Anterior cingulate cortex (tissue), 58 donors: ENCODE data around the gene P2RY14.

Experiments
- DNase-seq, 58 donors: peaks; one replicate each; lab custom pipeline; 2025; lab: John Stamatoyannopoulos, UW

The P2RY14 gene

GRCh38 chr3:151196434-151196833, 81.9 kb downstream of the P2RY14 start:
- no peak for DNase-seq

GRCh38 chr3:151195826-151196225, 82.5 kb downstream of the P2RY14 start:
- DNase-seq = no peak

DNA sequence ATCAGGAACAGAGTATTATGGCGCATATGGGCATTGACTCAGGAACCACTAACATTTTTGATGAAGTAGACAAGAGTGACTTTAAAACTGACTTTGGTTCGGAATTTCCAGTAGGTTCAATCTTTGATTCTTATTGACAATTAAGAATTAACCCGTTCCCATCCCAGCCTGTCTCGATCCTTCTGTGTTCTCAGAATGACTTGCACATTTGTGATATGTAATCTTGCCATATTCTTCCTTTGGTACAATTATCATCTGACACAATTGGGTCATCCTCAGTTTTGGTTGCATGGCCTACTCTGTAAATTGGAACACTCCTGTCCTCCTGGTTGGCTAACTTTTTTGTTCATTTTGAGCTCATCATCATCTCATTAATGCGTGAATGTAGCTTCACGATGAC, 85.8 kb downstream of the P2RY14 start:
- no peak for DNase-seq

DNA sequence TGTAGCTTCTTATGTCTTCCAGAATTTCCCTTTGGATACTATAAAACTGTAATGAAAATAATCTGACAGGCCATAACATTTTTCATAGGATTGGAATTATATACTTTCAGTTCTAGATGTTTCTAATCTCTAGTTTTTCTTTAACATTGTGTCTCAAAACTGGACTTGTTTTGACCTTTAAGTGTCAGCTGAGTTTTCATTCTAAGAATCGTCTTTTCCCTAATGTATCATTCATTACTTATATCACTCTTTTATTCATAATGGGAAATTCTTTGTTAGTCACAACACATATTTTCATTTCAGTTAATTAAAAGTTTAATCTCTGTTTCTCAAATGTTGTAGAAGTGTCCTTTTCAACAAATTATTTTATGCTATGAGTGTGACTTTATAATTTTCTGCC, 87.2 kb downstream of the P2RY14 start:
- DNase-seq = no peak

DNA sequence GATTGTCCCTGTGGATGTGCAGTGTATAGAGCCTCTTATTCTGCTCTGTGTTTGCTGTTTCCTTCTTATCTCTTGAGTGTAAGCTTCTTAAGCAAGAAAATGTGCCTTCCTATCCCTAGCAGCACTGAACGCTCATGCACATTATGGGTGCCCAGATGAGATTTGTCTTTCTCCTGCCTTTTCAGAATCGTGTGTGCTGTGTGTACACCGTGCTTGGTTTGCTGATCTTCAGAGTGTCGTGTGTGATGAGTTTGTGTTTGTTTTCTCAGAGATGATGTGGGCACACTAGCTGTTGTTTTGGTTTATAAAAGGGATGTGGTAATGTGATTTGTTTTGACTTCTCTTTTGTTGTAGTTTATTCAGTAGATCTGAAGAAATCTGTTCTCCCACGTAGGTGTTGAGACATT, 95.1 kb downstream of the P2RY14 start:
- DNase-seq = no peak

GRCh38 chr3:151182349-151183079, 95.8 kb downstream of the P2RY14 start:
- DNase-seq = no peak

DNA sequence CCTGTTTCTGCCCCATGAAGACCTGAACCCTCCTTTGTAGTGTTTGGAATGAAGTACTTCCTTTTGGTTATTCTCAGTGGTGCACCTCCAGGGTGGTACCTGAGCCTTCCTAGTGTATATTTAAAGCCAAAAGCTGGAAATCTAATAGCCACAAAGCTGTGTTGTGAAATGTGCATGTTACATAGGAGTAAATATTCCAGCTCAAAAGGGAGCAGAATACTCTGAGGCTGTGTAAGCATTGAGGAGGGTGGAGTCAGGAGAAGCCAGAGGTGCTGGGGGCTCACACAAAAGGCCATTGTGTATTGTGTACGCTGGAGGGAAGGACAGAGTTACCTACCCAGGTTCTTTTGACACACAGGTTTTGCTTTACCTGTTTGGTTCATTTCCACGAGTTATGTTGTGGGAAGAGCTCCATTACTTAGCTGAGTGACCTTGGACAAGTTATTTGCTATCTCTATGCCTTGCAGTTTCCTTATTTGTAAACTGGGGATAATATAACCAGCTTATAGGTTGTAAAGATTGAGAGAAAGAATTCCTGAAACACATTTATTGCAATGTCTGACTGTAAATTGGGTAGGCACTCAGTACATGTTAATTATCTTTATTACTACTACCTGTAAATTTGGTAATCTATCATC, 100.0 kb downstream of the P2RY14 start:
- no peak for DNase-seq

DNA sequence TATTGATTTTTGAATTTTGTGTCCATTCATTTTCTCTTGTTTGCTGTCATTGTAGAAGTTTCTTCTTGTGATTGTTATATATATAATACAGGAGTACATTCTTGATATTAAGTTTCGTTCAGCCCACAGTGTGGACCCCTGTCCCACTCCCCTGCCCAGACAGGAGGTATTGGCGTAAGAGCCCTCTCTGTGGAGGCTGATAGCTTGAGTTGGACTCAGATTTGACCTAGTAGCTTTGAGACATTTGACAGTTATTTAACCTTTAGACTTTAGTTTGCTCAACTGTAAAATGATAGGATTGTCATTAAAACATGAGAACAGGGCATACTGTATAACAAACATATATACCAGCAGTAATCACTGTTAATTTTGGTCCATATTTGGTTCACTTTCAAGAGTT, 102.4 kb downstream of the P2RY14 start:
- no peak for DNase-seq

- DNase-seq = no peak
These were observed 104.0 kb downstream of the P2RY14 start for GRCh38 chr3:151174351-151174750.

GRCh38 chr3:151171145-151171757, 107.1 kb downstream of the P2RY14 start:
- peak in 1 of 58 donors; percentile 30 for DNase-seq

DNA sequence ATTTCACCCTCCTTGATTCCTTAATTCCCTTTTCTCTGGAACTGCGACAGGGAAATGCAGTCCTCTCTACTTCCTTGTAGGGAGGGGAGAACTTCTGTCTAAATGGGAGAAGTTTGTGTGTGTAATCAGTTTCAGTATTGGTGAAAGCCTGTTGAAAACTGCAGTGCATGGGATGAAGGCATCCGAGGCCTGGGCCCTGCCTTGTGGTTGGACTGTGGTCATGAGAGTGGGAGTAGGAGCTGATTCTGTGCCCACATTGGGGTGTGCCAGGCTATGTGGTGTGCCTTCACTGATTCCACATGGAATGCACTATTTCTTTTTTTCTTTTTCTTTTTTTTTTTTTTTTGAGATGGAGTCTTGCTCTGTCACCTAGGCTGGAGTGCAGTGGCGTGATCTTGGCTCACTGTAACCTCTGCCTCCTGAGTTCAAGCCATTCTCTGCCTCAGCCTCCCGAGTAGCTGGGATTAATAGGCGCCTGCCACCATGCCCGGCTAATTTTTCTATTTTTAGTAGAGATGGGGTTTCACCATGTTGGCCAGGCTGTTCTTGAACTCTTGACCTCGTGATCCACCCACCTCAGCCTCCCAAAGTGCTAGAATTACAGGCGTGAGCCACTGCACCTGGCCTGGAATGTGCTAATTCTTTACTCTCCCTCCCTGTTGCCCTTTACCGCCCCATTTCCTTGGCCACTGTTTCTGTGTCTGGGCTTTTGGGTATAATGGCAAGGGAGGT, 108.2 kb downstream of the P2RY14 start:
- DNase-seq = peak in 13 of 58 donors; percentile 2 to 42 (median 11)

DNA sequence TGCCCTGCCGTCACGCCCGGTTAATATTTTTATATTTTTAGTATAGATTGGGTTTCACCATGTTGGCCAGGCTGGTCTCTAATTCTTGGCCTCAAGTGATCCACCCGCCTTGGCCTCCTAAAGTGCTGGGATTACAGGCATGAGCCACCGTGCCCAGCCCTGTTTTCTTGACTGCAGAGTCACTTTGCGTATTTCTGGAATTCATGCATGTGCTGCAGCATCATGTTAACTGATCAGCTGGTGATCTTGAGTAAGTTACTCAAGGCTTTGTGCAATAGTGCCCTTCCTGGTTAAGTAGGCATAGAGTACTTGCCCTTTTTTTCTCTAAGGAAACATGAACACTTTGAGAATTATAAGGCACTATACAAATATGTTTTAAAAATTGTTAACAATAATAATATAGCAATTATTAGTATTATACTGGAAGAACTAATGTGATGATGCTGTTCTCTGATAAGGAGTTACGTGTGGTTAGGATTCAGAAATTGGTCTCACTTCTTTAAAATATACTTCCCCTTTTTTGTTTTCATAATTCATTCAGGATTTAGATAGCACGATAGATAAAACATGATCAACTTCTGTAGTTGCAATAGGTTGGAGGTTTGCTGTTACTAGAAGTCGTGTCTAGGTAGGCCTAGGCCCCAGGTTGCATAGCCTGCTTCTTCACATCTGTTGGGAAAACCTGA, 108.9 kb downstream of the P2RY14 start:
- DNase-seq = peak in 1 of 58 donors; percentile 6

DNA sequence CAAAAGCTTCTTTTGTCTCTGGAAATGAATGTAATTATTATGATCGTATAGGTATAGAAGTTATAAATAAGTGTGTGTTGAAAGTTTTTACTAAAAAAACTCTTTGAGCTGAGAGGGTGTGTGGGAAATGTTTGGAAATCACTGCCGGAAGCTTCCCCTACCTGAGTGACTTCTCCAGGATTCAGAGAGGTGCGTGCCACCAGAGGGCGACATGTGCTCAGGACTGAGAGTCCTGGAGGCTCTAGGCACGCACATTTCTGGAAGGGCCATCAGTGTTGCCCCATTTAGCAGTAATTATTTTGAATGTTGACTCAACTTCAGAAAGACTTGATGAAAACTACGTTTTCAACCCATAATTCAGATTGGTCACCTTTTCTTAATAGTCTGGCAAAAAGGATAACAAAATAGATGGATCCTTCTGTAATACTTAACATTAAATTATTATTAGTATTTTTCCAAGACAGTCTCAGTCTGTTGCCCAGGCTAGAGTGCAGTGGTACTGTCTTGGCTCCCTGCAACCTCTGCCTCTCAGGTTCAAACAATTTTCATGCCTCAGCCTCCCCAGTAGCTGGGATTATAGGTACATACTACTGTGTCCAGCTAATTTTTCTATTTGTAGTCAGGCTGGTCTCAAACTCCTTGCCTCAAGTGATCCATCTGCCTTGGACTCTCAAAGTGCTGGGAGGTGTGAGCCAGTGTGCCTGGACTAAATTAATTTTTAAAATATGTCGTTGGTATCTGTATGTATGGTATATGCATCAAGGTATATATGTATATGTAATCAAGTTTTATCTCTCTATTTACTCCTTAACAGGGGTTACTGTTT, 109.9 kb downstream of the P2RY14 start:
- DNase-seq = peak in 39 of 58 donors; percentile 2 to 73 (median 24)

- no peak for DNase-seq
These were observed 112.2 kb downstream of the P2RY14 start for GRCh38 chr3:151166161-151166560.

DNA sequence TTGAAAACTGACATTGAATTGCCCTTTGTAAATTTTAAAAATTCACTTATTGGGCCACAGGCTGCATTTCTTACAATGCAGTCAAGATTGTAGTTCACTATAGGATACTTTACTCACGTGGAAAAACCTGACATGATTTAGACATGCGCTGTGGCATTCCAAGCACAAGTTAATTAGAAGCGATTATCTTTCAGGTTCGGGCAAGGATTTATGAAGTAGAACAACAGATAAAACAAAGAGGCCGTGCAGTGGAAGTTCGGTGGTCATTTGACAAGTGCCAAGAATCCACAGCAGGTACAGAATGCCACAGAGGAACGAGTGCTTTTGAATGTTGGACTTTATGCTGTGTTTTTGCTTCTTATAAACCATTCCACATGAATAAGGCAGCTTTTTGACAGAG, 113.1 kb downstream of the P2RY14 start:
- no peak for DNase-seq
